Astrocyte (in vitro differentiated cells and primary cell): ENCODE data around the gene PCCB.

ENCODE experiments used
- EZH2 ChIP-seq: IDR thresholded peaks from 2 replicates; pipeline ENCODE4 v1.6.1; 2012; ENCODE audit warnings: mild to moderate bottlenecking, low read length, inconsistent platforms; ENCODE audit not compliant: insufficient read depth
- TF ChIP-seq, protein P1 (sequence below): IDR thresholded peaks from 2 replicates; pipeline ENCODE4 v1.5.1; 2011; ENCODE audit warnings: low read depth, mild to moderate bottlenecking, inconsistent platforms, low read length, moderate library complexity; ENCODE audit not compliant: insufficient read depth

DNA sequence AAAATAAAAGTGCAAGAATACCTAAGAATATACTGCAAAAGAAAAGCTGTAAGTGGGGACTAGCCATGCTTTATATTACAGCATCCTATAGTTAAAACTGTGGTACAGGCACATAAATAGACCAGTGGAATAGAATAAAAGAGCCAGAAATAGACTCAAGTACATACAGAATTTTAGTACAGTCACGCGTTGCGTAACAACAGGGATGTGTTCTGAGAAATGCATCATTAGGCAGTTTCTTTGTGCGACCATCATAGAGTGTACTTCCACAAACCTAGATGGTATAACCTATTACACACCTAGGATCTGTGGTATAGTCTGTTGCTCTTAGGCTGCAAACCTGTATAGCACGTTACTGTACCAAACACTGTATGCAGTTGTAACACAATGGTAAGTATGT is 61.8 kb downstream of the PCCB start:
- TF ChIP-seq, protein P1, sequence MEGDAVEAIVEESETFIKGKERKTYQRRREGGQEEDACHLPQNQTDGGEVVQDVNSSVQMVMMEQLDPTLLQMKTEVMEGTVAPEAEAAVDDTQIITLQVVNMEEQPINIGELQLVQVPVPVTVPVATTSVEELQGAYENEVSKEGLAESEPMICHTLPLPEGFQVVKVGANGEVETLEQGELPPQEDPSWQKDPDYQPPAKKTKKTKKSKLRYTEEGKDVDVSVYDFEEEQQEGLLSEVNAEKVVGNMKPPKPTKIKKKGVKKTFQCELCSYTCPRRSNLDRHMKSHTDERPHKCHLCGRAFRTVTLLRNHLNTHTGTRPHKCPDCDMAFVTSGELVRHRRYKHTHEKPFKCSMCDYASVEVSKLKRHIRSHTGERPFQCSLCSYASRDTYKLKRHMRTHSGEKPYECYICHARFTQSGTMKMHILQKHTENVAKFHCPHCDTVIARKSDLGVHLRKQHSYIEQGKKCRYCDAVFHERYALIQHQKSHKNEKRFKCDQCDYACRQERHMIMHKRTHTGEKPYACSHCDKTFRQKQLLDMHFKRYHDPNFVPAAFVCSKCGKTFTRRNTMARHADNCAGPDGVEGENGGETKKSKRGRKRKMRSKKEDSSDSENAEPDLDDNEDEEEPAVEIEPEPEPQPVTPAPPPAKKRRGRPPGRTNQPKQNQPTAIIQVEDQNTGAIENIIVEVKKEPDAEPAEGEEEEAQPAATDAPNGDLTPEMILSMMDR: no peak
- TF ChIP-seq EZH2: no peak
